H1 (cell line): ENCODE data around the gene KISS1.

Source experiments
- CEBPB ChIP-seq: IDR thresholded peaks from 2 replicates; pipeline ENCODE4 v1.6.1; 2012; ENCODE audit warnings: low read depth, low read length
- CHD2 ChIP-seq: IDR thresholded peaks from 2 replicates; pipeline ENCODE4 v1.6.1; 2012; ENCODE audit warnings: low read length, improper control_type of control experiment
- EGR1 ChIP-seq: IDR thresholded peaks from 2 replicates; pipeline ENCODE4 v1.6.1; 2011; ENCODE audit warnings: low read depth, low read length, borderline replicate concordance
- SUZ12 ChIP-seq: fragments of 200-600 bp; sonication (generic); IDR thresholded peaks from 2 replicates; pipeline ENCODE4 v1.6.1; 2012; ENCODE audit warnings: mild to moderate bottlenecking, inconsistent platforms, low read length, moderate library complexity, mixed read lengths
- TAF1 ChIP-seq: IDR thresholded peaks from 2 replicates; pipeline ENCODE4 v1.6.1; 2011; ENCODE audit warnings: mild to moderate bottlenecking, low read depth, low read length
- TEAD4 ChIP-seq: IDR thresholded peaks from 2 replicates; pipeline ENCODE4 v1.6.1; 2012; ENCODE audit warnings: low read depth, low read length, inconsistent platforms, mixed read lengths
- TF ChIP-seq, protein P1 (sequence below), 3 experiments: IDR thresholded peaks; 1 replicate in 2 of 3; 2 replicates in 1 of 3; pipeline versions ENCODE4 v1.5.1 to v1.6.1; 2011; ENCODE audit warnings: low read length in 3 of 3, mild to moderate bottlenecking in 3 of 3, inconsistent platforms in 2 of 3, low read depth in 1 of 3, moderate library complexity in 1 of 3; ENCODE audit not compliant: insufficient read depth in 1 of 3; ENCODE audit errors: control extremely low read depth in 1 of 3

DNA sequence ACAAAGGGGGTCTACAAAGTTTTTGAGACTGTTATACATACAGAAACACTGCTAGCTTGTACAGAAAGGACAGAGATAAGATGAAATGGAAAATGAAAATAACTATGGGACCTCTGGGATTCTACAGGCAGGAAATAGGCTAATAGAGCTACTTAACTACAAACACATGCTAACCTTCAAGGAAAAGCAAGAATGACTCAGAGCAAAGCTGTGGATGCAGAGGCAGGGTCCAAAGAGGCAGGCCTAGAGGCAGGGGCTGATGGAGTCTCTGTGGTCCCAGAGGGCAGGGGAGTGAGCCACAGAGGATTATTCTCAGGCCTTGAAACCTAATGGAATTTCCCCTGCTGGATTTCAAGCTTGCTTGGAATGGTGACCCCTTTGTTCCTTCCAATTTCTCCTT, 36.2 kb upstream of the KISS1 start:
- TF ChIP-seq EGR1, result no peak
- no peak for TF ChIP-seq TEAD4
- TF ChIP-seq SUZ12, result no peak
- no peak for TF ChIP-seq TAF1
- TF ChIP-seq, protein P1, sequence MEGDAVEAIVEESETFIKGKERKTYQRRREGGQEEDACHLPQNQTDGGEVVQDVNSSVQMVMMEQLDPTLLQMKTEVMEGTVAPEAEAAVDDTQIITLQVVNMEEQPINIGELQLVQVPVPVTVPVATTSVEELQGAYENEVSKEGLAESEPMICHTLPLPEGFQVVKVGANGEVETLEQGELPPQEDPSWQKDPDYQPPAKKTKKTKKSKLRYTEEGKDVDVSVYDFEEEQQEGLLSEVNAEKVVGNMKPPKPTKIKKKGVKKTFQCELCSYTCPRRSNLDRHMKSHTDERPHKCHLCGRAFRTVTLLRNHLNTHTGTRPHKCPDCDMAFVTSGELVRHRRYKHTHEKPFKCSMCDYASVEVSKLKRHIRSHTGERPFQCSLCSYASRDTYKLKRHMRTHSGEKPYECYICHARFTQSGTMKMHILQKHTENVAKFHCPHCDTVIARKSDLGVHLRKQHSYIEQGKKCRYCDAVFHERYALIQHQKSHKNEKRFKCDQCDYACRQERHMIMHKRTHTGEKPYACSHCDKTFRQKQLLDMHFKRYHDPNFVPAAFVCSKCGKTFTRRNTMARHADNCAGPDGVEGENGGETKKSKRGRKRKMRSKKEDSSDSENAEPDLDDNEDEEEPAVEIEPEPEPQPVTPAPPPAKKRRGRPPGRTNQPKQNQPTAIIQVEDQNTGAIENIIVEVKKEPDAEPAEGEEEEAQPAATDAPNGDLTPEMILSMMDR (IDR thresholded peaks at IDR 0.05; ENCODE audit: control extremely low read depth in 1 of 3, insufficient read depth in 1 of 3, low read depth in 1 of 3, low read length in 3 of 3), result no peak
- TF ChIP-seq CHD2, result no peak
- TF ChIP-seq CEBPB, result no peak
